Kidney epithelial cell (primary cell): ENCODE data around the gene SIDT1. TPM values are rescaled to one million over a fixed set of nuclear protein-coding genes. Genes with fewer than 3 reads are reported as not detected.

Experiments used
- DNase-seq: peaks from one replicate; pipeline ENCODE4 v3.0.0-alpha.2; 2010; ENCODE audit warnings: low read depth
- H3K27me3 ChIP-seq: 2 replicates; pipeline ENCODE4 v1.6.0; 2011; ENCODE audit warnings: low read length; ENCODE audit not compliant: control insufficient read depth, insufficient read depth
- H3K36me3 ChIP-seq: 2 replicates; pipeline ENCODE4 v1.5.1; 2011; ENCODE audit warnings: low read length; ENCODE audit not compliant: control insufficient read depth, insufficient read depth
- H3K4me3 ChIP-seq: 2 replicates; pipeline ENCODE4 v1.5.1; 2011; ENCODE audit warnings: low read depth, mild to moderate bottlenecking, control low read depth, low read length
- total RNA-seq: library from RNA; depleted of rRNA; stranded (reverse); fragments of >200 nt; gene quantifications from 2 replicates; pipeline ENCODE4 v1.2.3, GENCODE V29; 2015
- TF ChIP-seq, protein P1 (sequence below): IDR thresholded peaks from 2 replicates; pipeline ENCODE4 v1.5.1; 2011; ENCODE audit warnings: mild to moderate bottlenecking, moderate library complexity, low read length, control low read depth, inconsistent platforms; ENCODE audit not compliant: insufficient read depth, poor library complexity, severe bottlenecking

SIDT1 gene
- total RNA-seq, 1 donor from 2014 or later: 0.04 TPM

DNA sequence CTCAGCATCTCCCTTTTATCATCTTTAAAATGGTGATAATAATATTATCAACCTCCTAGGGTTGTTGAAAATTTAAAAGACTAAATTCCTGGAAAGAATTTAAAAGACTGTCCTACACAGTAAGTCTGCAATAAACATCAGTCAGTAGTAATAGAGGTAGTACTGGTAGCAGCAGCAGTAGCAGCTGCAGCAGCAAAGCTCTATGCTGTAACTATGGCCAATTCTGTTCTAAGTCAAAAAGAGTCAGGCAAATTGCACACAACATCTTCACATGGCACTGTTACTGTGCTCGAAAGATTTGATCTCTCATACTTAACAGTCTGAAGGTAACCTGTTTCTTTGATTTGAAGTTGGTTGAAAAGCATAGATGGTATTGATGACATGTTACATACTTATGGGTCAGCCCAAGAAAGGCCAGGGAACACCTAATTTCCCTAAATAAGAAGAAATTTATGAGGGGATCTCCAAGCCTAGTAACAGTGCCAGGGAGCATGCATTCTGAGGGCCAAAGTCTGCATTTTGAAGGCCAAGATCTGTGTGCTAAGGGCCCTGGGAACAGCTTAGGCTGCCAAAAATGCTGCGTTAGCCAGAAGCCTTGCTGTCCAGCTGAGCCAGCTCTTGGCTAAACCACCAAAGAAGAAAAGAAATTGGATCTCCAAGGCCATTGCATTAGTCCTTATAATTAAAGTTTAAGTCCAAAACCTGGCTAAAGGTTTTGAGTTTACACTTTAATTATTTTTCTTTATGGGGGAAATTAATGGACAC is 68.2 kb downstream of the SIDT1 start:
- H3K36me3 ChIP-seq: no peaks in the 10 kb centered on the region
- no peak overlapping the region for H3K4me3 ChIP-seq
- DNase-seq: no peak
- TF ChIP-seq, protein P1, sequence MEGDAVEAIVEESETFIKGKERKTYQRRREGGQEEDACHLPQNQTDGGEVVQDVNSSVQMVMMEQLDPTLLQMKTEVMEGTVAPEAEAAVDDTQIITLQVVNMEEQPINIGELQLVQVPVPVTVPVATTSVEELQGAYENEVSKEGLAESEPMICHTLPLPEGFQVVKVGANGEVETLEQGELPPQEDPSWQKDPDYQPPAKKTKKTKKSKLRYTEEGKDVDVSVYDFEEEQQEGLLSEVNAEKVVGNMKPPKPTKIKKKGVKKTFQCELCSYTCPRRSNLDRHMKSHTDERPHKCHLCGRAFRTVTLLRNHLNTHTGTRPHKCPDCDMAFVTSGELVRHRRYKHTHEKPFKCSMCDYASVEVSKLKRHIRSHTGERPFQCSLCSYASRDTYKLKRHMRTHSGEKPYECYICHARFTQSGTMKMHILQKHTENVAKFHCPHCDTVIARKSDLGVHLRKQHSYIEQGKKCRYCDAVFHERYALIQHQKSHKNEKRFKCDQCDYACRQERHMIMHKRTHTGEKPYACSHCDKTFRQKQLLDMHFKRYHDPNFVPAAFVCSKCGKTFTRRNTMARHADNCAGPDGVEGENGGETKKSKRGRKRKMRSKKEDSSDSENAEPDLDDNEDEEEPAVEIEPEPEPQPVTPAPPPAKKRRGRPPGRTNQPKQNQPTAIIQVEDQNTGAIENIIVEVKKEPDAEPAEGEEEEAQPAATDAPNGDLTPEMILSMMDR: no peak
- no peaks in the 10 kb centered on the region for H3K27me3 ChIP-seq

DNA sequence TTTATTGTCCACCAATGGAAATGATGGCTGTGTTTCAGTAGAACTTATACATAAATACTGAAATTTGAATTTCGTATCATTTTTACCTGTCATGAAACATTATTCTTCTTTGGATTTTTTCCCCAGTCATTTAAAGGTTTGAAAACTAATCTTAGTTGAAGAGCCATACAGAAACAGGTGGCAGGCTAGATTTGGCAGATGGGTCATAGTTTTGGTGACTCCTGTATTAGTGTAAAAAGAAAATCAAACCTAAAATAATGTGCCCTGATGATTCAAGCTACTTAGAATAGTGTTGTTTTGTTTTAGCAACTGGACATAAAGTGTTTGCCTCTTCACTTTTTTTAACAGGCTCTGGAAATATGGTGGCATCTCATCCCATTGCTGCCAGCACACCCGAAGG is 68.9 kb downstream of the SIDT1 start:
- no peaks in the 10 kb centered on the region for H3K36me3 ChIP-seq
- TF ChIP-seq, protein P1: no peak

DNA sequence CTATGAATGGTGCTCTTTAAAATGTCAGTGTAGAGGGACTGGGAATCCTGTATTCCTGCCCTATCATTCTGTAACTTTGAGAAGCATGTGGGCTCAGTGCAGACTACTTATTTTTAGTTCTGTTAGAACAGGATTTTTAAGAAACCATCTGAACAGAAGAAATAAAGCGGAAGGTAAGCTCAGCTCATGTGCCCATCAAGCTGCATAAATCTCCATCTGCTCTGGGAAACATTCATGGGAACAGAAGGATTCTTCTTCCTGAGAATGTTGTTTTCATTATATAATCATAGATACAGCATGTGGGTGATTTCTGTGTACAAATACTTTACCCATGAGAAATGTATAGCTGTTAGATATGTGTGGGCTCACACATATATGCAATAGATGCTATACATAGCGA is 69.9 kb downstream of the SIDT1 start:
- Histone ChIP-seq H3K4me3 (no peak overlapping the region), H3K27me3 (no peaks in the 10 kb centered on the region), H3K36me3 (no peaks in the 10 kb centered on the region)
- TF ChIP-seq, protein P1: no peak
- DNase-seq: no peak

More for the DNA sequence above, 68.9 kb downstream of the SIDT1 start:
- no peak overlapping the region for H3K4me3 ChIP-seq
- no peak for DNase-seq
- H3K27me3 ChIP-seq: no peaks in the 10 kb centered on the region

DNA sequence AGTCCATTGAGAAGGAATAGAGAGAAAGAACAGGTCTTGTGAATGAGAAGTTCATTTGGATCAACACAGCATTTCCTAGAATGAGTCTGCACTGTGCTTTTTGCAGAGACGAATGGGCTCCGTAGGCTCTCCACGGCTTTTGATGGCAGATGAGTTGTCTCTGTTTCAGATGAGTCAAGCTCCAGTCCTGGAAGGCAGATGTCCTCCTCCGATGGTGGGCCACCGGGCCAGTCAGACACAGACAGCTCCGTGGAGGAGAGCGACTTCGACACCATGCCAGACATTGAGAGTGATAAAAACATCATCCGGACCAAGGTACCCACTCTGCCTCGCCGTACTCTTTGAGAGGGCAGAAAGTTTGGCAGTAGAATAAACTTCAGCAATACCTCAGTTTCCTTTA is 70.5 kb downstream of the SIDT1 start:
- DNase-seq: no peak
- Histone ChIP-seq H3K36me3 (no peaks in the 10 kb centered on the region), H3K27me3 (no peaks in the 10 kb centered on the region), H3K4me3 (no peak overlapping the region)
- TF ChIP-seq, protein P1: no peak

DNA sequence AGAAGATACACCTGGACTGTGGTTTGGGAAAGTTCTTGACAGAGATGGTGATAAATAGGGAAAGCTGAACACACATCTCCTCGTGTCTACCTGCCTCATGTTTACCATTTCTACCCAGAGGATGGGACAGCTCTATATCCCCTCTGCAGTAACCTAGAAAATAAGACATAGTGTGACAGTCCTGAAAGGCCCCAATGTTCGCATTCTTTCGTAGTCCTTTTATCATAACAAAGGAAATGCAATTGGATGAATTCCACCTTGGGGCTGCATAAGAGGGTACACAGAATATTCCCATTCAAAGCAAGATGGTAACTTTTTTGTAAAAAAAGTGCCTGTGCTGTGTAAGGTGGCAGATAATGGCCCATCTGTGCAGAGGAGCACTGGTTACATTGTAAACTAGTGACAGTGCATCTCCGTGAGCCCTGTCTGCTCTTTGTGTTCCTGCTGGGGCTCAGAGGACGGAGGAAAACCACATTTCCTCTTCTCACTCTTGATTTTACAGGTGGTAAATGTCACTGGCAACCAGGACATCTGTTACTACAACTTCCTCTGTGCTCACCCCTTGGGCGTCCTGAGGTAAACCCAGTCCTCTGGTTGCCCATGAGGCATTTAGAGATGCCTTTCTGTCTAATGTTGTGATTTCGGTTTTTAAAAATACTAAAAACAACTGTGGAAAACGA is 74.3 kb downstream of the SIDT1 start:
- H3K36me3 ChIP-seq: no peaks in the 10 kb centered on the region
- TF ChIP-seq, protein P1: no peak
- no peak for DNase-seq
- no peaks in the 10 kb centered on the region for H3K27me3 ChIP-seq
- no peak overlapping the region for H3K4me3 ChIP-seq

DNA sequence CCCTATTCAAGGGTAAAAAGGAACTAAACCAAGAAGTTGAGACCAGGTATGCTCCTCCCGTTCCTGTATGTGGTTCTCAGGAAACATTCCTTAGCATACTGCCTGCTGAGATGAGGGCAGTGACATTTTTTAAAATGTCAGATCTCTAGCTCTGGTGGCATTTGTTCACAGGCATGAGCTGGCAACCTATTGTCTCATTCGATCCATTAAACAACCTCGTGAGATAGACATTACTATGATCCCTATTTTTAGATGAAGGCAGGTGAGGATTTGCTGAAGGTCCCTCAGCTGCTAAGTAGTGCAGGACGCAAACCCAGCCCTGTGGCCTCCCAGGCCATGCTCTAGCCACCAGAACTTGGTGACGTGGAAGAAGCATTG is 74.9 kb downstream of the SIDT1 start:
- TF ChIP-seq, protein P1: no peak
- H3K36me3 ChIP-seq: no peaks in the 10 kb centered on the region
- H3K27me3 ChIP-seq: no peaks in the 10 kb centered on the region
- no peak for DNase-seq
- no peak overlapping the region for H3K4me3 ChIP-seq
